Motor neuron (in vitro differentiated cells): ENCODE results near the gene GPR162. TPM values are rescaled to one million over a fixed set of nuclear protein-coding genes. Genes with fewer than 3 reads are reported as not detected.
"Not testable (repeated sequence)": the region's sequence is repeated elsewhere in the genome, so short reads cannot be mapped to it uniquely, and the experiment has no call there.

Experiments
- ATAC-seq, 8 experiments: fragments of 200-7000 bp; cut with Tn5 transposase; replicated peaks in 6 of 8; 2 replicates each; pipeline ENCODE4 v1.8.0; 2021; ENCODE audit warnings: mild to moderate bottlenecking in 8 of 8, moderate library complexity in 8 of 8
- H3K27ac ChIP-seq, 2 donors: fragments of 250-450 bp; sonication (Bioruptor Pico); 2 replicates each; pipeline ENCODE4 v1.9.0; 2021; ENCODE audit warnings: antibody characterized with exemption in 2 of 2, mild to moderate bottlenecking in 2 of 2, moderate library complexity in 1 of 2
- H3K4me1 ChIP-seq, 2 donors: fragments of 250-450 bp; sonication (Bioruptor Pico); replicated peaks in 1 of 2; 2 replicates each; pipeline ENCODE4 v1.6.1; 2021; ENCODE audit warnings: antibody characterized with exemption in 2 of 2, mild to moderate bottlenecking in 2 of 2, moderate library complexity in 1 of 2
- H3K4me3 ChIP-seq, 5 donors: fragments of 250-450 bp; sonication (Bioruptor Pico); 2 replicates each; pipeline ENCODE4 v1.9.0; 2021; ENCODE audit warnings: antibody characterized with exemption in 5 of 5, mild to moderate bottlenecking in 5 of 5, moderate library complexity in 4 of 5
- WGBS, 10 experiments: fragments of 450-650 bp; shearing (Covaris generic); methylation state at CpG; one replicate each; pipeline ENCODE4 v1.0.0; 2022; 5-methylcytosine and 5-hydroxymethylcytosine counted together
- in situ Hi-C, 9 experiments: fragments of 400-800 bp; cut with MboI; loops; one replicate each; pipeline ENCODE4 v1.15.0; 2021; ENCODE audit warnings: low sequenced_read_pairs in 9 of 9, low pct_unique_long_range_greater_than_20kb in 2 of 9; ENCODE audit not compliant: unreplicated experiment in 9 of 9
- total RNA-seq, 8 experiments: library from RNA; unstranded; fragments of 300-600 nt; gene quantifications; 2 replicates each; pipeline versions ENCODE4 v1.2.3 to v1.2.4, GENCODE V29; 2022

GPR162 gene
- total RNA-seq, 8 experiments from 2014 or later = 4.8 to 48.2 (median 32.8) TPM

DNA sequence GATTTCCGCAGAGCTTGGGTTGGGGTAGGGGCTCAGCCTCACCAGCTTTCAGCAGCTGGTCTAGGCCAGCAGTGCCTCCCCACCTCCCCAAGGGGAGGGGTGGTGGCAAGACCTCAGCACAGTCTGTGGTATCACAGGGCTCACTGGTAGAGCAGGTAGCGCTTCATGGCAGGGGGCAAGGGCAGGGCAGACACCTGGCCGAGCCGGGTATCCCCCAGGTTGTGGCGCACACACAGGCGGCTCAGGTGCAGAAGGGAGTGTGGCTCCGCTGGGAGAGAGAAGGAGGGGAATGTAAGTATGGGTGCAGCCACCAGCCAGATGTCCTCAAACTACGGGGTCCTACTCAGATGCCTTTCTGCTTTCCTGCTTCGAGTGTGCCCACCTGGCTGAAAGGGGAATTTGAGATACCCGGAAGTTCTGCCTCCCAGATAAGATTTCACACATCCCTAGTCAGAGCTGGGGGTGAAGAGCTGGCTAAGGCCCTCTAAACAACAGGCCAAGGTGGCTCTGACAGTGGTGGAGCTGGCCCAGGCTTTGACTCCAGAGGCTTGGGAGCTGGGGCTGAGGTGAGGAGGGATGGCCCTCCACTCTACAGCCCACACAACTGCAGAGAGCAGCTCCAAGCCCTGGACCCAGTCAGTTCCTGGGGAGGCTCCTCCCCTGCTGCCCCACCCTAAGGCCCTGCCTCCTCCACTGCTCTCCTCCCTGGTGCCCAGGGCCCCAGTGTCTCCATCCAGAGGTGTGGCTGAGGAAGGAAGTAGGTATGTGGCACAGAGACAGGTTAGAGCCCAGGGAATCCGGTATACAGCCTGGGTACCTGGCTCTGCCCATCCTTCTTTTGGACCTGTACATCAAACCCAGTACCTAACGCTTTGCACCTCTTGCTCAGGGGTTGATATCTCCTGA is 49.7 kb downstream of the GPR162 start:
- ATAC-seq = peak in 2 of 8 experiments; percentile 2
- WGBS, 10 experiments = 43 to 100% (median 90%) methylated on average over 1 to 3 of the region's 12 CpGs; no CpG with 5 or more reads in 4 of the 10 experiments

GRCh38 chr12:6872073-6873048 is 50.7 kb downstream of the GPR162 start:
- WGBS, 10 experiments = 0 to 46% (median 0%) methylated on average over 1 to 7 of the region's 40 CpGs; no CpG with 5 or more reads in 5 of the 10 experiments
- Histone ChIP-seq H3K27ac (peak overlapping the region in 1 of 2 donors; percentile 45), H3K4me3 (peak overlapping the region; percentile 44 to 63 (median 53)), H3K4me1 (peaks cover 16 to 20% of the 10 kb centered on the region in 2 donors)
- in situ Hi-C loops = no loop called here
- peak; percentile 10 to 44 (median 37) for ATAC-seq

More for the DNA sequence above, 49.7 kb downstream of the GPR162 start:
- H3K4me3 ChIP-seq = peak overlapping the region in 1 of 5 donors; percentile 63
- in situ Hi-C loops = no loop called here
- H3K27ac ChIP-seq = no peak overlapping the region
- peaks cover 23 to 27% of the 10 kb centered on the region in 2 donors for H3K4me1 ChIP-seq

GRCh38 chr12:6873094-6874014 is 51.7 kb downstream of the GPR162 start, which contains the start of gene SPSB2:
Gene SPSB2 (minus strand): TSS chr12:6873303. CDS start chr12:6872901, 402 bp downstream.
- Histone ChIP-seq H3K4me3 (peak within 1 kb of the TSS; percentile 44 to 63 (median 53)), H3K4me1 (peaks cover 16 to 20% of the 10 kb centered on the region in 2 donors), H3K27ac (peak within 1 kb of the TSS; percentile 34 to 45)
- ATAC-seq = peak; percentile 67 to 84 (median 78)
- WGBS, 10 experiments = 0 to 23% (median 0%) methylated on average over 1 to 7 of the region's 66 CpGs; no CpG with 5 or more reads in 3 of the 10 experiments
- in situ Hi-C loops = no loop called here

- in situ Hi-C loops, ATAC-seq: not testable (repeated sequence)
- 0 to 90% (median 55%) methylated on average over 2 to 7 of the region's 9 CpGs; no CpG with 5 or more reads in 2 of the 10 experiments for WGBS, 10 experiments
- Histone ChIP-seq H3K4me1 (peaks cover 16 to 18% of the 10 kb centered on the region in 2 donors), H3K27ac (peak overlapping the region in 1 of 2 donors; percentile 41), H3K4me3 (peak overlapping the region; percentile 44 to 63 (median 53))
Observed at GRCh38 chr12:6874015-6874368, 52.4 kb downstream of the GPR162 start.

Other genes with a start within 250 kb of the GPR162 start
- gene CHD4, start 214.4 kb upstream of the GPR162 start, total RNA-seq = 100 to 1,000 TPM; 190 to 382 (median 259) TPM
- gene LPAR5, start 185.9 kb upstream of the GPR162 start, total RNA-seq = under 1 TPM; 0.08 to 0.95 (median 0.19) TPM
- gene ACRBP, start 174.4 kb upstream of the GPR162 start, total RNA-seq = 1 to 10 TPM in 4 of 8 experiments, under 1 TPM in 4; 0.51 to 2.6 (median 1.1) TPM
- 100 to 1,000 TPM in 1 of 8 experiments, 10 to 100 TPM in 7; 34.3 to 108 (median 81.6) TPM for gene ING4, start 158.7 kb upstream of the GPR162 start, total RNA-seq
- gene ZNF384, start 132.4 kb upstream of the GPR162 start, total RNA-seq = 10 to 100 TPM; 16.9 to 48.5 (median 32.7) TPM
- gene PIANP, start 121.0 kb upstream of the GPR162 start, total RNA-seq = 1 to 10 TPM in 7 of 8 experiments, under 1 TPM in 1; 0.94 to 7.9 (median 2.8) TPM
- 100 to 1,000 TPM in 1 of 8 experiments, 10 to 100 TPM in 7; 23.0 to 115 (median 44.1) TPM for gene COPS7A, start 97.8 kb upstream of the GPR162 start, total RNA-seq
- 100 to 1,000 TPM; 122 to 181 (median 151) TPM for gene MLF2, start 68.7 kb upstream of the GPR162 start, total RNA-seq
- gene PTMS, start 55.5 kb upstream of the GPR162 start, total RNA-seq = 100 to 1,000 TPM; 117 to 609 (median 256) TPM
- gene LAG3, start 49.3 kb upstream of the GPR162 start, total RNA-seq = 1 to 10 TPM in 3 of 8 experiments, under 1 TPM in 5; 0.21 to 2.8 (median 0.66) TPM
- gene CD4, start 32.3 kb upstream of the GPR162 start, total RNA-seq = 1 to 10 TPM in 5 of 8 experiments, under 1 TPM in 3; 0.49 to 2.8 (median 1.1) TPM
- 10 to 100 TPM in 7 of 8 experiments, 1 to 10 TPM in 1; 9.9 to 31.2 (median 17.8) TPM for gene P3H3, start 6.6 kb downstream of the GPR162 start, total RNA-seq
- 1 to 10 TPM; 1.1 to 8.4 (median 4.5) TPM for gene GNB3, start 19.1 kb downstream of the GPR162 start, total RNA-seq
- 10 to 100 TPM in 3 of 8 experiments, 1 to 10 TPM in 5; 3.0 to 36.3 (median 6.2) TPM for gene CDCA3, start 29.5 kb downstream of the GPR162 start, total RNA-seq
- gene USP5, start 30.3 kb downstream of the GPR162 start, total RNA-seq = 100 to 1,000 TPM in 1 of 8 experiments, 10 to 100 TPM in 7; 52.3 to 122 (median 75.2) TPM
- 100 to 1,000 TPM; 544 to 781 (median 685) TPM for gene TPI1, start 45.7 kb downstream of the GPR162 start, total RNA-seq
- 10 to 100 TPM in 3 of 8 experiments, 1 to 10 TPM in 5; 6.3 to 13.6 (median 8.3) TPM for gene SPSB2, start 51.5 kb downstream of the GPR162 start, total RNA-seq
- 10 to 100 TPM in 3 of 8 experiments, 1 to 10 TPM in 5; 4.1 to 51.0 (median 7.1) TPM for gene LRRC23, start 83.0 kb downstream of the GPR162 start, total RNA-seq
- gene ENO2, start 92.8 kb downstream of the GPR162 start, total RNA-seq = 100 to 1,000 TPM in 5 of 8 experiments, 1 to 10 TPM in 3; 2.6 to 399 (median 169) TPM
- gene ATN1, start 106.1 kb downstream of the GPR162 start, total RNA-seq = 10 to 100 TPM in 6 of 8 experiments, 1 to 10 TPM in 2; 4.3 to 51.5 (median 15.8) TPM
- gene RNU7-1, start 122.0 kb downstream of the GPR162 start, total RNA-seq = not detected
- 100 to 1,000 TPM; 150 to 828 (median 513) TPM for gene C12orf57, start 122.2 kb downstream of the GPR162 start, total RNA-seq
- gene PTPN6, start 129.5 kb downstream of the GPR162 start, total RNA-seq = 1 to 10 TPM in 2 of 8 experiments, under 1 TPM in 6; 0.22 to 2.4 (median 0.88) TPM
- gene PHB2, start 148.8 kb downstream of the GPR162 start, total RNA-seq = 100 to 1,000 TPM; 146 to 327 (median 222) TPM
- 10 to 100 TPM; 19.5 to 53.0 (median 31.6) TPM for gene EMG1, start 149.1 kb downstream of the GPR162 start, total RNA-seq
- gene LPCAT3, start 196.7 kb downstream of the GPR162 start, total RNA-seq = 100 to 1,000 TPM in 1 of 8 experiments, 10 to 100 TPM in 5, 1 to 10 TPM in 2; 7.8 to 168 (median 19.7) TPM
- 100 to 1,000 TPM in 3 of 8 experiments, 10 to 100 TPM in 1, 1 to 10 TPM in 4; 1.3 to 909 (median 17.9) TPM for gene C1S, start 238.9 kb downstream of the GPR162 start, total RNA-seq